NCI-H226 (cell line): ENCODE results near the gene ABHD17C.

Experiments
- DNase-seq: peaks from one replicate; pipeline ENCODE4 v3.0.0-alpha.2; 2015

Gene ABHD17C

DNA sequence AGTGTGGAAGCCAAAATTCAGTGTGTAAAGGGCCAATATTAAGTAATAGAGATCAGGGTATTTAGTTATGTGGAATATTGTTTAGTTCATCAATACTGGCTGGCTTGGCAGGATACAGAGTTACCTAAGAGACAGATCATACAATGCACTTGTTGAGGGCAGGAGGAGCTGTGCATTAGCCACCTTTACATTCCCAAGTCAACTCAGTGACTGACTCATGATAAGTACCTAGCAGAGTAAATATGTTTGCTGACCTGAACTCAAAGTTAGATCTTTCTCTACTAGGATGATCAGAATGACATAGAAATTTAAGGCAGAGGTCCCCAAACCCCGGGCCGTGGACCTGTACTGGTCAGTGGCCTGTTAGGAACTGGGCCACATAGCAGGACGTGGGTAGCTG lies 3.5 kb upstream of the ABHD17C start:
- no peak for DNase-seq

GRCh38 chr15:80693682-80694610 lies 1.2 kb upstream of the ABHD17C start:
- DNase-seq, result no peak

DNA sequence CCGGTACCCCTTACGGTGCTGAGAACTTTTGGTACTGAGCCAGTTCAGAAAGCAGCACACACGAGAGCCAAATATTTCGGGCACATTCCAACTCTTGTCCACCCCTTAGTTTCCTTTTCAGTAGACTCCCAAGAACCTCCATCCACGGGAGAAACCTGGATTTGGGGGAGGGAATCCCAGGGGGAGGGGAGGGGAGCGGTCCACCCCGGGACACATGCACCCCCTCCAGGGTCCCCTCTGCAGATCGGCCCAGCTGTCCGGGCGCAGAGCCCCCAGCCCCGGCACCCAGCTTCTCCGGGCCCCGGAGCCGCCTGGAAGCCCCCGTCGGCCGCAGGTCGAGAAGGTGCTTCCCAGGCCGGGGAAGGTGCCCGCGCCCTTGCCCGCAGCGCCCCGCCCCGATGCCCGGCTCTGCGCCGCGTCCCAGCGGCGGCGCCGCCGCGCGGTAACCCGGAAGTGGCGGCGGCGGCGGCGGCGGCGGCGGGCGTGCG lies 455 bp upstream of the ABHD17C start:
- DNase-seq, result peak; percentile 42

DNA sequence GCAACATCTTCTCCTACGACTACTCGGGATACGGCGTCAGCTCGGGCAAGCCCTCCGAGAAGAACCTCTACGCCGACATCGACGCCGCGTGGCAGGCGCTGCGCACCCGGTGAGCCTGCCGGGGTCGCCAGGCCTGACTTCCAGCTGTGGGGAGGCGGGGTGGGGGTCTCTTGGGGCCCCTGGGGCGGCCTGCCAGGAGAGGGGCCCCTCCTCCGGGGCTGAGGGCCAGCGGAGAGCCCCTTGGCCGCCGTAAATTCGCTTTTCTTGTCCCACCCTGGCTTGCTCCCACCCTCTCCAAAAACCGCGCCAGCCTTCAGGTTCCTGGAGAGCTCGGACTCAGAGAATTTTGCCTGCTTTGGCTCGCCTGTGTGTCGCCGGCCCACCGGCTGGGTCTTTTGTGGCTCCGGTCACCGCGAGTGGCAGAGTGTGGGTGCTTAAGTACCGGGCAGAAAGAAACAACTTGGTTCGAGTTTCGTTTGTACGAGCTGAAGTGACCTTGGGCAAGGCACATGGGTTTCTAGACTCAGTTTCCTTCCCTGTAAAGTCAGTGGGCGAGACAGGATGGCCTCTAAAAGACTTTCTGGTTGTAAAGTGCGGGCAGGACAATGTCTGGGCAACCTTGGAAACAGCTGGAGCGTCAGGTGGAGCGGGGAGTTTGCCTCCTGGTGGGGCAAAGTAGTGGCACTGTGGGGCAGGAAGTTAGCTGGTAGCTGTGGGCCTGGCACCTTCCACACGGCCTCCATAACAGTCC lies 976 bp downstream of the ABHD17C start:
- peak; percentile 24 for DNase-seq

GRCh38 chr15:80697075-80697685 lies 2.1 kb downstream of the ABHD17C start:
- DNase-seq, result no peak

DNA sequence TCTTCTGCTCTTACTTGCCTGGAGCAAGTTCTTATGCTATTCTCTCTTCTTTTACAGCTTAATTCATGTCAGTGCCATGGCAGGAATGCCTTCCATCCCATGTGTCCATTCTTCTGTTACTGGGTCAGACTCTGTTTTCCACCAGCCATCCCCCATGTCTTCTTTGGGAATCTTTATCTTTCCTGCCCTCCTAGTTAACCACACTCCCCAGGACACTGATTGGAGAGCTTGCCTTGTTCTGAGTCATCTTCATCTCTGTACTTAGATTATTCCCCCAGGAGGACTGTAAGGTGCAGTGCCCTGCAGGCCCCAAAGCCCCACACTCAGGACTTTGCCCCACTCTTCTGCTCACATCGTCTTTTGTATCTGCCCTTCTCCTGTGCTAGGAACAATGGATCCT lies 3.6 kb downstream of the ABHD17C start:
- peak; percentile 82 for DNase-seq

DNA sequence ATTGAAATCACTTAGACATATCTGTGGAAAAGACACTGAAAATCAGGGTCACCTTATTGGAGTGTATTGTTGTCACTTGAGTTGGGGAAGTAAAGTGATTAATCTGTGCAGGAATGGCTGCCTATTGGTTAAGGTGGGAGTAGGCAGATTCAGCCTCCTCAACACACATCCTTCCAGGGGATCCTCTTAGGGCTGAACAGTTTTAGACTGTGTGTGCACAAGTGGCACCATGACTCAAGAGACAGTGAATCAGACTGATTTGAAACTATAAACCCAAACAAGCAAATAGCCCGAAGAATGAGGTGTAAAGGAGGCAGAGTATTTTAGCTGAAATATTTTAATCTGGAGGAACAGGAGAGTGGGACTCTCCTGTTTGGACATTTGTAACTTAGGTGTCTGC lies 4.9 kb downstream of the ABHD17C start:
- no peak for DNase-seq

- no peak for DNase-seq
Measured at GRCh38 chr15:80701676-80702311, 6.7 kb downstream of the ABHD17C start.

DNA sequence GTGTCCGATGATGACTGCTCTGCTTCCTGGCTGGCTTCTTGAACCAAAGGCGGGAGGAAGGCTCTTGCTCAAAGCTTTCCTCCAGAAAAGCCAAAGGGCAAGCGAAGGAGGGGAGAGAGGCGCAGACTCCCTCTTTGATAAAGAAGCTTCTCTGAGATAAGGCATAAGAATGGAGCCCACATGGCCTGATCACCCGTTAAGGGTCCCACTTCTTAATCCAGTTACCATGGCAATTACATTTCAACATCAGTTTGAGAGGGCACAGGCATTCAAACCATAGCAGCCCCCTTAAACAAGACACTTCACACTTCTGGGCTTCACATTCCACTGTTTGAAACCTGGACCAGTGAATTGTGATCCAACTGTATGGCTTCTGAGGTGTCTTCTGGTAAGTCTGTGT lies 8.0 kb downstream of the ABHD17C start:
- DNase-seq, result no peak

DNA sequence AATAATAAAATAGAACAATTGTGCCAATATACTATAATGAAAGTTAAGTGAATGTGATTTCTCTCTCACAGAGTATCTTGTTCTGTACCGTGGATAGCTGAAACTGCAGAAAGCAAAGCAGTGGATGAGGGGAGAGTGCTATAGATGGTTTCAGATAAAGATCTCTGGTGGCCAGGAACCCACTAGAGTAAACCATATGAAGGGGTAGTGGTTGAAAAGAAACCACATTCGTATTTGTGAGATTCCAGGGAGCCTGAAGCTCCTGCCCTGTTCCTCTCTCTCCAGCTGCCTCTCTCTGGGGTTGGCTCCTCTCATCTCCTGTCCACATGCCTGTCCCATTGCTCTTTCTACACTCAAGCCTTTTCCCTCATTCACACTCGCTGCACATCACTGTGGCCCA lies 8.9 kb downstream of the ABHD17C start:
- no peak for DNase-seq

DNA sequence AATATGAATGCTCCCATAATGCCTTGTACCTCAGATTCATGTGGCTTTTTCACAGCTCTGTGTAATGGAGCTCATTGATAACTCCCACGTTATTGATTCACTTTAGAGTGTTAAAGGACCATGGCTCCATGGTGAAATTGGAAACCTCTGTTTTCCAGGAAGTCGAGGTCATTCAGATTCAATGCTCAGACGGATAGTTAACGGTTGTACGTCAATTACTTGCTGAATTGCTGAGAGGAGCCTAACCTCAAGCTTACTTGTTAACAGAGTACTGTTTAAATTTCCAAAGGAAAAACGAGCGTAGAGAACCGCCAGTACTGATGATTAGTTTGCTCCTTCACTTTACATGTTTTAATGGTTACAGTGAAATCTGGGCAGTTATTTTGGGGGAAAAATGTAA lies 11.1 kb downstream of the ABHD17C start:
- DNase-seq, result no peak

- DNase-seq, result no peak
Measured at GRCh38 chr15:80709542-80709941, 14.4 kb downstream of the ABHD17C start.

DNA sequence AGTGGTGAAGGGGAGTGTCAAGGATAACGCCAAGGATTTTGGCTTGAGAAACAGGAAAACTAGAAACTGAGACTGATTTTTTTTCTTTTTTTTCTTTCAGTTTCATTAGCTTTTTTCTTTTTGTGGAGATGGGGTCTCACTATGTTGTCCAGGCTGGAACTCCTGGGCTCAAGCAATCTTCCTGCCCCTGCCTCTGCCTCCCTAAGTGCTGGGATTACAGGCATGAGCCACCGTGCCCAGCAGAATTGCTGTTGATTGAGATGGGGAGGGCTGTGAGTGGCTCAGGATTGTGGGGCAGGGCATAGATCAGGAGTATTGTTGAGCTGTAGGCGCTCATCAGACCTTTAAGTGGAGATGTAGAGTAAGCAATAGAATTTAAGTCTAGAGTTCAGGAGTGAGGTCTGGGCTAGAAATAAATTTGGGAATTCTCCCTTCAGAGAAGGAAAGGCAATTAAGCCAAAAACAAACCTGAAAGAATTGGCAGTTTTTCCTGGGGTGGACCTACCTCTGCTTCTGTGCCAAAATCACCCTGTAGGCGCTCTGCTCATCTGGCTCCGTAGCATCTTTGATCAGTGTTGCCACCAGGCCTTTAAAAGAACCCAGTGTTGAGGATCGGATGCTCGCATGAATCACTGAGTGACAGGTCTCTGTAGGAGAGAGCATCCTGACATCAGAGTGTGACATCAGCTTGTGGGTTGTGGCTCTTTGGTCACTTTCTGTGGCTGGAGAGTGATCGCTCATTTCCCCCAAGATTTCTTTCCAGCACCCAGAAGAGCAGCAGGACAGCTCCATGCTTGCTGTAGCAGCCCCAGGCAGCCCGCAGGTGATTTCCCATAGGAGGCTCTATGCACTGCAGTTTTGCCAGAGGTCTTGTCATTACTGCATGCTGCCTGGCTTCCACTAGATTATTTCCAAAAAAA lies 15.8 kb downstream of the ABHD17C start:
- no peak for DNase-seq

- no peak for DNase-seq
Measured at GRCh38 chr15:80711886-80712285, 16.8 kb downstream of the ABHD17C start.

DNA sequence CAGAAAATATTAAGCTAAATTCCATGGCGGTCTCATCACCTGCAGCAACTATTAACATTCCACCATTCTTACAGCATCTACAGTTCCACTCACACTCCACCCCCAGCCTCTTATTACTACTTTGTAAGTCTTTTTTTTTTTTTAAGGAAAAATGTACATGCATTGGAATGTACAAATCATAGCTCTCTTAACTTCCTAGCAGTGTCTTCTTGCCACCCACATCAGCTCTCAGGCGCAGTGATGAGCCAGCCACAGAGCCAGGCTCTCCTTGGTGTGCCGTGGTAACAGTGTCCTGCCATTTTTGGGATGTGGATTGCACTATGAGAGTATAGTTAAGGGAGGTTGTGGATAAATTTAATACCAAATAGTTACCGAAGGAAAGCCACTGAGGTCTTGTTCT lies 17.8 kb downstream of the ABHD17C start:
- DNase-seq, result no peak

DNA sequence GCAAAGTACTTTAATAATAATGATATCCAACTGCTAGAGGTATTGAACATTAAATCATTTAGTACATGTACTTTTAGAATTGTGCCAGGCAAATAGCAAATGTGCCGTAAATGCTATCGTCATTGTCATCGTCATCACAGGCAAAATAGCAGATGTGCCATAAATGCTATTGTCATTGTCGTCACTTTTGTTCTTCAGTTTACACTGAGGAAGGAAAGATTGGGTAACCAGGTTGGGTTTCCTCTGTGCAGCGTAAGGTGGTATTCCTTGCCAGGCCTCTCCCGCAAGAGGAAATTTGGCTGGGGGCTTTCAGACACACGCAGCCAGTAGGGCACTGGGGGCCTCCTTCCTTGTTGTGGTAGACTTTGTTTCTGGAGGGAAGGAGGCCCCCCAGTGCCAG lies 26.4 kb downstream of the ABHD17C start:
- DNase-seq, result no peak

DNA sequence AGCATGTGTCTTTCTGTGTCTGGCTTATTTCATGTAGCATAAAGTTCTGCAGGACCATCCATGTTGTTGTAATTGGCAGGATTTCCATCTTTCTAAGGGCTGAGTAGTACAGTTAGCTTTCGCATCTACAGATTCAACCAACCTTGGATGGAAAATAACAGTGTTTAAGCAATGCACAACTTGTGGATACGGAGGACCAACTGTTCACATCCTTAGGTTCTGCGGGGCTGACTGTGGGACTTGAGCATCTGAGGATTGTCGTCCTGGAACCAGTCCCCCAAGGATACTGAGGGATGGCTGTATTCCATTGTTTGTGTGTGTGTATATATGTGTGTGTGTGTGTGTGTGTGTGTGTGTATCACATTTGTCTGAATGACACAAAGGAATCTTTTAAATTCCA lies 27.7 kb downstream of the ABHD17C start:
- DNase-seq, result no peak

DNA sequence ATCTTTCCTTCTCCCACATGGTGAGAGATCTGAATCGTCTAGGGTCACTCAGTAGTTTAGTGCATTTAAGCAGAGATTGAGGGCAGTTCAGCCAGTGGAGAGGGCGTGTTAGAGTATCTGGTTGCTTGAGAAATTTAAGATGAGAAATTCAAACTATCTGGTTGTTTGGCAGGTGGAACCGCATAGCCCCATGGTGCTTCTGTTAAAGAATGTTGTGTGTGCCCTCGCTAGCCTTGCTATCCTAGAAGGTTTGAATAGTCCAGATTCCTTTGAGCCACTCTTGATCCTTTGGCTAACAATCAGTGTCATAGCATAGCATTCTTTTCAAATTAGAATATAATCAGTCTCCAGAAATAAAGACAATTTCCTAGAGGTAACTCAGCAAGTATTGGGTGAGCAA lies 32.1 kb downstream of the ABHD17C start:
- no peak for DNase-seq

DNA sequence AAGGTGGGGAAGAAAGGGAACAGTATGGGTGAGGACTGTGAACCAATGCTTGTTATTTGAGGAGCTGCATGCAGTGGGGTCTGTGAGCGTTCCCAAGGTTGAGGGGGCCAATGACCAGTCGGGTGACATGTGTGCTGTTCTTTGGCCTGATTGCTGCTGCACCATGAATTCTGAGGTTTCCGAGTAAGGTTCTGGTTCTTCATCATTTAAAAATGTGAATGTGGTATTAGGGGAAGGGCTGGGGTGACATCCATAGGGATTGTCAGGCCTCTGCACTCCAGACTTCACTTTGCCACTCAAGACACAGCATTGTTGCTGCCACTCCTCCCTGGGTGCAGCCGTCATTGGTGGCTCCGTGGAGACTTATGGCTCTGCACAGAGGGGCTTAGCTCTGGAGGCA lies 32.5 kb downstream of the ABHD17C start:
- no peak for DNase-seq

- DNase-seq, result no peak
Measured at GRCh38 chr15:80730387-80730786, 35.3 kb downstream of the ABHD17C start.

- no peak for DNase-seq
Measured at GRCh38 chr15:80730926-80731325, 35.8 kb downstream of the ABHD17C start.

DNA sequence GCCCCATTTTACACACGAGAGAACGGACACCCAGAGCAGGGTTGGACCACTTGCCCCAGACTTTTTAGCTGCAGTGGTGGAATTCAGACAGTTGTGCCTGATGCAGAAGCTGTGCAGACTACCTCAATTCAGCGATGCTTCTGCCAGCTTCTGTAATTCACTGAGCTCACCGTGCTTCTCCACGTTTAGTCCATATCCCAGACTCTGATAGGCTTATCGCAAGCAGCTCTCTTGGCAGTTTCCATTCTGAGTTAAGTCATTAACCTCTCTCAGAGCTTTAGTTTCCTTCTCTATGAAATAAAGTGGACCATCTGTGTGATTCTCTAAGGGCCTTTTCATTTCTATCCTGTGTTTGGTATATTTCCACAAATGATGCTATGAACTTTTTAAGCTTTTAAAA lies 37.1 kb downstream of the ABHD17C start:
- DNase-seq, result no peak
